Glomerular endothelial cell (primary cell): ENCODE data around the gene TCF15. TPM values are rescaled to one million over a fixed set of nuclear protein-coding genes. Genes with fewer than 3 reads are reported as not detected.

Experiments
- DNase-seq: peaks from one replicate; pipeline ENCODE4 v3.0.0-alpha.2; 2011; ENCODE audit warnings: low read depth, low spot score; ENCODE audit errors: extremely low read depth
- total RNA-seq: library from RNA; depleted of rRNA; stranded (reverse); fragments of >200 nt; gene quantifications from 2 replicates; pipeline ENCODE4 v1.2.3, GENCODE V29; 2015

Gene TCF15
- total RNA-seq, 1 donor from 2014 or later = 20.4 TPM

DNA sequence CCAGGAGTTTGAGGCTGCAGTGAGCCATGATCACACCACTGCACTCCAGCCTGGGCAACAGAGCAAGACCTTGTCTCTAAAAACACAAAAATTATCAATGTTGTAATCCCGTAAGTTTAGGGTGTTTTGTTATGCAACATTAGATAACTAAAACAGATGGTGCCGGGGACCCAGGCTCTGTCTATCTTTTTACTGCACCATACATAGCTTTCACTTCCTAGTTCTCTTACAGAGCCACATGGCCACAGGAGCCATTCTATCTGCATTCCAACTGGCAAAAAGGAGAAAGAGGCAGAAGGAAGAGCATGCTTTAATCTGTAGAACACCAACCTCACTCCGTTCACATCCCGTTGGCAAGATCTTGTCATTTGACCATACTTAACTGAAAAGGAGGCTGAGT is 5.4 kb upstream of the TCF15 start:
- no peak for DNase-seq

DNA sequence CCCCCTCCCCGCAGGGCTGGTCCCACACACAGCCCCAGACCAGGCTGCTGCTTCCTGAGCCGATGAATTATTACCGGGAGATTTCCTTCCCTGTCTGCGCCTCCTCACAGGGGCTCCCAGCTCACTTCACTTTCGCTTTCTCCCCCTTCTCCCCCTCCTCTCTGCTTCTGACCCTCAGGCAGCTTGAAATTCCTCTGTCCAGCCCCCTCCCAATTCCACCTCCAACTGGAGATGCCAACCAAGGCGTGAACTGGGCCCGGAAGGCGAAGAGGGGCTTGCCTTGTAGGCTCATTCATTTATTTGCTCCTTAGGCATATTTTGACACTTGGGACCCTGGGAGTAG is 1.7 kb upstream of the TCF15 start:
- no peak for DNase-seq

DNA sequence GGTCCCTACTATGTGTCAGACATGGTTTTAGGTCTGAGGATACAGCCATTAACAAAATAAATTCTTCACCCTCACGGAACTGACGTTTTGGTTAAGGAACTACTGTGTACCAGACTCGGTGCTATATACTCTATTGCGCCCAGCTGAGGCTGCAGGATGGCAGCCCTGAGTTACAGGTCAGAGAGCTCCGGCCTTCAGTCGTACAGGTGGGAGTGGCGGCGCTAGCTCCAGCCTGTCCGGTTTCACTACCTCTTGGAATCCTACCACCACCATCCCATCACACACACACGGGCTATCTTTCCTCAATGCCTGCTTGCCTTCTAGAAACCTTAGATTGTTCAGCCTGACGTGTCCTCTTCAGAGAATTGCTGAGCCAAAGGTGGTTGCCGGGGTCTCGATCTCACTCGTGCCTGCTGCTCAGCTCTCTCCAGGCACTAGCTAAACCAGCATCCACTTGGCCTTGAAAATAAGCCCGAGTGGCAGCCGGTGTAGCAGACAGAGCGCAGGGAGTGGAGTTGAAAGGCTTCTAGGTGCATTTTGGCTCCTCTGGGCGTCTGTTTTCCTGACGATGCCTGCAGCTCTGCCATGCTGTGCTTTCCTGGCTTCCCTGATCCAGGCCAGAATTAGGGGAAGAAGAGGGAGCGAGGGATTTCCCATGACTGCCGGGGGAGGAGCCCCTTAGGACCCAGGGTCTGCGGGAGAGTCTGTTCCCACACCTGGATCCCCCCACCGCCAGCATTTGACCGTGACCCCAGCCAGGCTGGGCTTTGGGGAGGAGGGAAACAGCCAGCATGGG is 1.1 kb upstream of the TCF15 start:
- DNase-seq = no peak

DNA sequence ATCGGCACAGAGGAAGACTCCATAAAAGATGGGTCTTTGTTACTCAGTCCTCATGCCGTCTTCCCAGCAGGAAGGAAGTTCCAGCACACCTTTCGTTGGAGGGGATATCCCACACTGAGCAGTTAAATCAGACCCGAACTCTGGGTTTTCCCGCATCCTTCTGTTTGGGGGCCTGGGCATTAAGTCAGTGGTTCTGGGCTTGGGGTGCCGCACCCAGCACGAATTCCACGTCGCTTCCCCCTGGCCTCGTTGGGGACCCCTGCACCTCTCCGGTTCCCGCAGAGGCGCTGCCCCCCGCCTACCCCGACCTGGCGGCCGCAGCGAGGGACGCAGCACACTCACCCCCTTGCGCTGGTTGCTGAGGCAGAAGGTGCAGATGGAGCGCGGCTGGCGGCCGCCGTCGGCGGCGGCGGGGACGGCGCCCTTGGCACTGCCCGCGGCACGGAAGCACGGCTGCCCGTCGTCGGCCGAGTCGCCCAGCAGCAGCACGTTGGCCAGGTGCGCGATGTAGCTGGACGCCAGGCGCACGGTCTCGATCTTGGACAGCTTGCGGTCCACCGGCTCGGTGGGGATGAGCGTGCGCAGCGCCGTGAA is 641 bp downstream of the TCF15 start:
- DNase-seq = no peak

DNA sequence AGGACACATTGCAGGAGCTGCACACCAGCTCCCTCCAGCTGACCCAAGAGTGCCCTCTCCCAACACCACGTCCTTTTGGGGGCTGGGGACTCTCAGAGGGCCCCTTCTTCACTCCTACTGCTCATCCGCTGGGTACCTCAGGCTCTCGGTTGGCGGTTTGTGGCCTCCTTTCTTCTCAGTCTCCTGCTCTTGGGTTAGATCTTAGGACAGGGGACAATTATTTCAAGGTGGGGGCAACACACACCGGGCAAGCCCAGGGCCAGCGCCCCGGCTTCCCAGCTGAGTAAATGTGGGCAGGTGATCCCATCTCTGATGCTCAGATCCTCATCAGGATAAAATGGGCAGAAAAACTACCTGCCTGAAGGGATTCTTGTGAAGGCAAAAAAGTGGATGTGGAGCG is 1.1 kb downstream of the TCF15 start:
- DNase-seq = no peak

DNA sequence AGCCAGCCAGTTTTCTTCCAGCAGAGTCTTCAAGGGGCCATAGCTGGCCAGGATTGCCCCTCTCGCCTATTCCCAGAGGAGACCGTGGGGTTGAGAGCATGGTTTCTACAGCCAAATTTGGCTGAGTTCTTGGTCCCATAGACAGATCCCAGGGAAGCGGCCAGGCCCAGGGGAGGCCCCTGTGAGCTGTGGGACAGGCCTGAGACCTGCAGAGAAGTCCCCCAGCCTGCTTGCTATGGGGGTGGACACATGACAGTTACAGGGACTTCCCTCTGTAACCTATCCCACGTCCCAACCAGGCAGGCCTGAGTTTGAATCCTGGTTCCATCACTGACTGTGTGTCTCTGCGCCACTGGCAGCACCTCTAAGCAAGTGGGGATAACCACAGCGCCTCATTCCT is 2.6 kb downstream of the TCF15 start:
- no peak for DNase-seq

DNA sequence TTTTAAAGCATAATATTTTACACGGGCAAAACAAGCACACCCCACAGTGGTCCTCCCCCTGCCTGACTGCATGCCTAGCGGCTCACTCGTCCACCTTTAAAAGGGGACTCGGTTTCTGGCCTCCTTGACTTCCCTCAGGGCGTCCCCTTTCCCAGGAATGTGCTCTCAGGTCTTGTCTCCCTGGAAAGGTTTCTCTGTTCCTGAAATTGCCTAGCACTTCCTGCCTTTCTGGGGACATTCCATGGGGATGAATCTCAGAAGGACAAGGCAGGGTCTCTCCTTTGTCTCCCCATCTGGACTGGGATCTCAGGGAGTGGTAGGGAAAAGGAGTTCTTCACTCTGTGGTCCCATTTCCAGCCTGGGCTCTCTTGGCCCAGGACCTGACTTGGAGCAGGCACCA is 4.9 kb downstream of the TCF15 start:
- DNase-seq = no peak

DNA sequence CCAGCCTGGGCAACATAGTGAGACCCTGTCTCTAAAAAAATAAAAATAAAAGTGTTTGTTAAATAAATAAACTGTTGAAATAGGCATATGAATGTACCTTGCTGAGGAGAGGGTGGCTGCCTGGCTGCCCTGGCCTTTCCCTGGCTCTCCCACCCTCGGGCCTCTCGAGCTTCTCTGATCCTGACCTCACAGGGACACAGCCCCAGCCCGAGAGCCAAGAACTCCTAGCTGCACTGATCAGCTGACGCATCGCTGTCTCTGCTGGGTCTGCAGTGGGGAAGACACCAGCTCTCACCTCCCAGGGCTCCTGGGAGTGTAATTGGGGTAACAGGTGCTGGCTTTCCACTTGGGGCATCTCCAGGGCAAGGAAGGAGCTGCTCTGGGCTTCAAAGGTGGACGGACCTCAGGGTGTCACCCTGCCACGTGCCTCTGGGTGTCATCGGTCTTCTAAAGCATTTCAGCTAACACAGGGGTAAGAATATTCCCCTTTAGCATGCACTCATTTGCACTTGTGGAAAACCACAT is 6.9 kb downstream of the TCF15 start:
- no peak for DNase-seq

DNA sequence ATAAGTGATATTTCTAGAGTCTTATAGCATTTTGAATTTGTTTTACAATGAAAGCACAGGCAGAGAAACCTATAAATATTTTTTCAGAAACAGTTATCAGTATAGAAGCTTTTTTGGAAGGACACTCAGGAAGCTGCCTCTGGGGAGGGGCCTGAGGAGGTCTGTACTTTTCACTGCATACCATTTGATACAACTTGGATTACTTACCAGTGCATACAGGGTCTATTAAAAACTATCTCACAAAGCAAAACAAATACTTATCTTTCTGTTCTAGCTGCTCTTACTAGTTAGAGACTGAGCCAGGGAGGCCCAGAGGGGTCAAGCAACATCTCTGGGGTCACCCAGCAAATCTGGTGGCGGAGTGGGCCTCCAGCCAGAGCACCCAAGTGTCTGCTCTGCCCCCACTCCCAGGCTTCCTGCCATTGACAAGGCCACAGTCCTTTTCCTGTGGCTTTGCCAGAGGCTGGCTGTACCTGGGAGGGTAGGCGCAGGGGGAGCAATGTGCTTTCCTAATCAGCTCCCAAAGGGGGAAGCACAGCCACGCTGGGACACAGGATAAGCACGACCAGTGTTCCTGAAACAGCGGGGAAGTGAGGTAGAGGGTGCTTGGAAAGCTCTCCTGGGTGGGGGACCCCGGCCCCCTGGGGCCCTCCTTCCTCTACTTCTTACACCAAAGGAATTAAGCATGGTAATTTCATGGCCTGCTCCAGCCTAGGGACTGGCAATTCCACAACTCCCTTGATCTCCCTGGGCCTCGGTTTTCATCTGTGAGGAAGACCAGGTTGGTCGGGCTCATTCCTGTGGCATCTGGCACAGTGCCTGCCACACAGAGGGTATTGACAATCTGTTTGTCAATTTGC is 7.8 kb downstream of the TCF15 start:
- no peak for DNase-seq

DNA sequence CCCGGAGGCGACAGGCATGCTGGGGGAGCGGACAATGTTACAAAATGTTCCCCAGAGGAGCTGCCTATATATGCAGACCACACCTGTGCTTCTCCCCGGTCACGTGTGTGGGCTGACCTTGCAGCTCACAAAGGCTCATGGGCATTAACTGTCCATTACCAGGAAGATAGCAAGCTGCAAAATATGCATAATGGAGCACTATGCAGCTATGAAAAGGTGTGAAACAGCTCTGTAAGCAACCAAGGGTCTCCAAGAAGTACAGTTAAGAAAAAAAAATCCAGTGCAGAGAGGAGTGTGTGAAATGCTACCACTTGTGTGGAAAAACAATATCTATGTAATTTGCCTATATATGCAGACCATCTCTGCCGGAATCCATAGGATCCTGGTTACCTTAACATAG is 9.4 kb downstream of the TCF15 start:
- DNase-seq = no peak

DNA sequence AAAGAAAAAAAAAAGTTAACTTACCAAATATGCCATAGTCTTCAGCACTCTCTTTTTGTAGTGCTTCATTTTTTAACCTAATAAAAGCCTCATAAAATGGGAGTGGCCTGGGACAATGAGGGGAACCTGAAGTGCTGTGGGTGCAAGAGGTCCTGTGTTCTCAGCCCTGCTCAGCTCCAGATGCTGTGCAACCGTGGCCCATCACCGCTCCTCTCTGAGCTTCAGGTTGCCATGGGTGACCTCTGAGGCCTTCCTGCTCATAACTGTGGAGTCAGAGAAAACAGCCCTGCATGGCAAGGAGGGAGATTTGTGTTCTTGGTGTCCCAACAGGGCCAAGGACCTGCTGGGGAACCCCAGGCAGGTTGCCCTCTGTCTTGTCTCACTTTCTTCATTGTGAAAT is 10.0 kb downstream of the TCF15 start:
- no peak for DNase-seq

DNA sequence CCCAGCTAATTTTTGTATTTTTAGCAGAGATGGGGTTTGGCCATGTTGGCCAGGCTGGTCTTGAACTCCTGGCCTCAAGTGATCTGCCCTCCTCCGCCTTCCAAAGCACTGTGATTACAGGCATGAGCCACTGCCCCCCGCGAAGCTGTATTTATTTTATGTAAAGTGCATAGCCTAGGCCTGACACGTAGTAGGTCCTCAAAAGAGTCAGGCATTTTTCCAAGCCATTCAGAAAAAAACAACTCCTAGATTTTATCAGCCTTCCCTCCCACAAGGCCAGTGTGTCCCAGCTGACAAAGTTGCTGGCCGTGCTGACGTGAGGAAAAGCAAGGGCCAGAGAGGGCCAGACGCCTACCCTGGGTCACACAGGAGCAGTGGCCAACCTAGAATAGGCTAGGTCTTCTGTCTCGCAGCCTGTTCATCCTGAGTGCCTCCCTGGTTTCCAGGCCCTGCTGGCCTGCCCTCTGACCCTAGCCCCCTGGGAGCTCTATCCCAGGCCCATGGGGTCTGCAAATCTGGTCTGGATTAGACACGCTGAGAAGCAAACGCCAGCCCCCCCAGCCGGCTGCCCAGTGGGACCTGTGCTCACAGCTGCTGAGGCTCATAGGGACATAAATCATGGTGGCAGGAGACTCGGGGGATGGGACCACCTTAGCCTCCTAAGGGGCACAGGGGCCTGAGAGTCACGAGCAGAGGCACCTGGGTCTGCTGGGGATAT is 11.8 kb downstream of the TCF15 start:
- DNase-seq = no peak

DNA sequence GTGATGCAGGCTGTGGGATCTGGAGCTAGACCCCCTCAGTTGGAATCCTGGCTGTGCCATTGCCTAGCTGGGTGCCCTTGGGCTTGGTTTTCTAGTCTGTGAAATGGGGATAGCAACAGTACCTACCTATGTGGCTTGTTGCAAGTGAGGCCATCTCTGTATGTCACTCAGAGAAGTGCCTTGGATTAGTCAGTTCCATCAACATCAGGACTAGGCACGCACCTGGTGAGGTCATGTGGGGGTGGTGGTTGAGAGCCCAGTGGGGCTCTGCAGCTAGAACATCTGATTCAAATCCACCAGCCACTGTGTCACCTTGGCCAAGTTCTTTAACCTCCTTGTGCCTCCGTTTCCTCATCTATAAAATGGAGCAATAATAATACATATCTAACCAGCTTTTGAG is 12.5 kb downstream of the TCF15 start:
- no peak for DNase-seq

DNA sequence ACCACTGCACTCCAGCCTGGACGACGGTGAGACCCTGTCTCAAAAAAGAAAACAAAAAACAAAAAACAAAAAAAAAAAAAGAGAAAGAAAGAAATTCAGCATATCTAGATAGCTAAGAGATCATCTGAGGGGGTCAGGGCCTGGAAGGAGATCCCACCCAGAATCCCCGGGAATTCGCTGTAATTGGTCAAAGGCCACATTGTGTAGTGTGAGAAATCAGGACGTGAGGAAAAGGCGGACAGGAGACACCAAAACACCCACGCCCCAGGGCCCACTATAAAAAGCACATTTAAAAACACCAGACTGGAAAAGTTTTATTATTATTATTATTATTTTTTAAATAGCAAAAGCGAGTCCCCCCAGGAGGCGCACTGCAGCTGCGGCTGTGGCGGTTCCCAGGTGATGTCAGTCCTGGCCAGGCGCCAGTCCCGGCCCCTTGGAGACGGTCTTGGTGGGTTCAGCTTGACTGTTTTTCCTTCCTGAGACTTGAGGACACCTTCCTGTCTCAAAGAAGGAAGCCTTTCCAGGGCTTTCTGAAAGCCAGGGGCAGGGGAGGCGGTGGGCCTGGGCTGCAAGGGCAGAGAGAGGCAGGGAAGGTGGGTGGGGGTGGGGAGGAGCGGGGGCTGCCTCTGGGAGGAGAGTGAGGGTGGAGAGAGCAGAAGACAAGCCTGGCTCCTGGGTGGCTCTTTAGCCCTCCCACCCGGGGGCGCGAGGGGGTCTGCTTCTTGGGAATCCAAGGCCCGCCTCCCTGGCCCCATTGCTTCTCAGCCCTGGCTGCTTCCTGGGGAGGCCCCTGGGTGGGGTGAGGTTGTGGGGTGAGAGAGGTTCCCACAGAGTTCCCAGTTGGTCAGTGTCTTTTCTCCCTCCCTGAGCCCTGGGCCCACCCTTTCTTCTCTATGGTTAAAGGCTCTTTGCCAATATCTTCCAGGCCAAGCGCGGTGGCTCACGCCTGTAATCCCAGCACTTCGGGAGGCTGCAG is 14.5 kb downstream of the TCF15 start:
- DNase-seq = no peak

DNA sequence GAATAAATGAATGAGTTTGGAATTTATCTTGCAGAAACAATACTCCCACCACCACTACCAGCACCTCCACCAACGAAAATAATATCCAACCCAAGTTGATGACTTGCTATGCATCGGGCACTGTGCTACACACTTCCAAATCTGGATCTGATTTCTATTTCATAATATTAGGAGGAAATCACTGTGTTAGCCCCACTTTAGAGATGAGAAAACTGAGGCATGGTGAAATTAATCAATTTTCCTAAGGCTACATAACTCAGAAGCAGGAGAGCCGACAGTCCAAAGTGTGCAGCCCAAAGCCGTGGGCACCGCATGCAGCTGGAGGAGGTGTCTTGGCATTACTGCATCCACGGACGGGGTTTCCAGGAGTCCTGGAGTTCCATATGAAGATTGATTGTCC is 17.6 kb downstream of the TCF15 start:
- DNase-seq = no peak

DNA sequence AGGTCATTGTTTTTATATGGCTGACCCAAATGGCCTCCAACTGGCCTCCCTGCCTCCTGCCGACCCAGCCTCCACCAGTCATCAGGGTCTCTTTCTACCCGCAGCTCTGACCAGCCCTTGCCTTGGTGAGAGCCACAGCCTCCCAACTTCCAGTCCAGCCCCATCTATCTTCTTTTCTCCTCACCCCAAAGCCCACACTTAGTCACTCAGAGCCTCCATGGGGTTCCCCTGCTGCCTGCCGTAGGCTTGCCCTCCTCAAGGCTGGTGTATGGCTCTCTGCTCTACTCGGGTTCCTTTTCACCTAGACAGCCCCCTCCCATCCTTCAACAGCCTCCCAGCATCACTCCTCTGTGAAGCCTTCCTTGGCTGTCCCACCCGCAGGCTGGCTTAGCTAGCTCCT is 18.2 kb downstream of the TCF15 start:
- no peak for DNase-seq

DNA sequence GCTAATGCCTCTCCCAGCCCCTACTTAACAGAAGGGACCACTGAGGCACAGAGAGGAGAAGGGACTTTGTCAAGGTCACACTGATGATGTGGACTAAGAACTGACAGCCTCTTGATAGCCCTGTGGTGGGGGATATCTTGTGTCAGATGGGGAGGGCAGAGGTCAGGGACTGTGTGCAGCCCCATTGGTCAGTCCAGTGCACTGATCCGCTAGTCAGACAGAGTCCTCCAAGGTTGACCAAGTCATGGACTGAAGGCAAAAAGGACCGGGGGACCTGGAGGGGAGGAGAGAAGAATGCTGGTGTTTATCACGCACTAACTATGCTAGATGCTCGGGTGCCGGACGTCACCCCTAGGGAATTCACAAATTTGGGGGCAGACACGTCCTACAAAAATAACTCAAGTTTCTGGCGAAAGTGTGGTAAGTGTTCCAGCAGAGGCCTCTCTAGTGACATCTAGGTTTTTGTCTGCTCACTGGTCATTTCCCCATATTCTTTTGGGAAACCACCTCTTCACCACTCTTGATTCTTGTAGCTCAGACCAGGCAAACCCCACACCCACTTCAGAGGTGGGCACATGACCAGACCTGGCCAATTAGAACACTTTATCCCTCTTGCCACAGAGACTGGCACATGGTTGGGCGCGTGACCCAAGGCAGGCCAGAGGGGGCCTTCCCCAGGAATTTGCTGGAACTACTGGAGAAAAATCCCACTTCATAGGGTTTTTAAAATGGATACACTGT is 21.0 kb downstream of the TCF15 start:
- no peak for DNase-seq

DNA sequence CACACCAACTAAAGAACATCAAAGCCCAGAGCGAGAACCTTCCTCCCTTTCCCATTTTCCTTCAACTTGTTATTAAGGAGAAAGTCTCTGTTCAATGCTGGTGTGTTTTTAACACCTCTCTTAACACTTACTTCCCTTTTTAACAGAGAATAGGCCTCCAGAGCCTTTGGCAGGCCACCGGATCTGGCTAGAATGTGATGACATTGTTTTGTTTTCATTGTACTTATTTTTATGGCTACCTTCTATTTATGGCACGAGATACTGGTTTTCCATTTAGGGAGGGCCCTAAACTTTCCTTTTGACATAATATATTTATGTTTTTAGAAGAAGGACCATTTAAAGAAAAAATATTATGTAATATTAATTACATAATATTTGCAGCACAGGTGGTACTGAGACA is 21.6 kb downstream of the TCF15 start:
- no peak for DNase-seq

DNA sequence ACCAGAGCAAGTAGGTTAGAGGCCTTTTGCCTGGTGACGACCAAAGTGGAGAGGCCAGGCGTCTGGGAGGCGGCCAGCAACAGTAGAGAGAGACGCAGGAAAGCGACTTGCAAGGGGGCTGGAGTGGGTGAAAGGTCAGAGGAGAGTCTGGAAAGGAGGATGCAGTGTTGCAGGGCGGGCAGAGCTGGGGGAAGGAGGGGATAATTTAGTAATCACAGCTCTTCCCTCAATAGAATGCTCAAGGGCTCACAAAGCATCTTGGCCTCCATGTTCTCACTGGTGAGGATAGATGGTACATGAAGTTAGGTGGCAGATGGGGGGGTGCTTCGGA is 25.2 kb downstream of the TCF15 start:
- DNase-seq = no peak
